NCI-H2081 treated with DMSO at 0.1 percent for 48 hours (cell line): ENCODE measurements around the gene CISD2.
"Not testable (repeated sequence)": the region's sequence is repeated elsewhere in the genome, so short reads cannot be mapped to it uniquely, and the experiment has no call there.

Experiments used
- DNase-seq: peaks from one replicate; lab custom pipeline; 2025; lab: John Stamatoyannopoulos, UW

CISD2 gene

GRCh38 chr4:102850370-102850769 is 18.4 kb upstream of the CISD2 start:
- no peak for DNase-seq

- no peak for DNase-seq
These were observed 9.8 kb upstream of the CISD2 start for GRCh38 chr4:102858828-102859464.

GRCh38 chr4:102860611-102861324 is 8.0 kb upstream of the CISD2 start:
- no peak for DNase-seq

- no peak for DNase-seq
These were observed 6.8 kb upstream of the CISD2 start for GRCh38 chr4:102862016-102862415.

- DNase-seq, result no peak
These were observed 6.0 kb upstream of the CISD2 start for GRCh38 chr4:102862747-102863146.

GRCh38 chr4:102865327-102865726 is 3.5 kb upstream of the CISD2 start:
- DNase-seq, result not testable (repeated sequence)

- DNase-seq, result no peak
These were observed 1.3 kb upstream of the CISD2 start for GRCh38 chr4:102867278-102868152.

- no peak for DNase-seq
These were observed 525 bp upstream of the CISD2 start for GRCh38 chr4:102868153-102868780.

- DNase-seq, result no peak
These were observed 891 bp downstream of the CISD2 start for GRCh38 chr4:102869569-102870197.

- DNase-seq, result no peak
These were observed 3.0 kb downstream of the CISD2 start for GRCh38 chr4:102871772-102872171.

GRCh38 chr4:102877477-102878106 is 8.8 kb downstream of the CISD2 start:
- DNase-seq, result not testable (repeated sequence)

- not testable (repeated sequence) for DNase-seq
These were observed 9.6 kb downstream of the CISD2 start for GRCh38 chr4:102878349-102878748.

- DNase-seq, result no peak
These were observed 10.1 kb downstream of the CISD2 start for GRCh38 chr4:102878901-102879300.

GRCh38 chr4:102881343-102881742 is 12.6 kb downstream of the CISD2 start:
- no peak for DNase-seq

- no peak for DNase-seq
These were observed 14.5 kb downstream of the CISD2 start for GRCh38 chr4:102883278-102883677.

GRCh38 chr4:102888570-102888969 is 19.8 kb downstream of the CISD2 start:
- DNase-seq, result not testable (repeated sequence)

- not testable (repeated sequence) for DNase-seq
These were observed 21.1 kb downstream of the CISD2 start for GRCh38 chr4:102889866-102890265.

GRCh38 chr4:102896547-102896946 is 27.8 kb downstream of the CISD2 start:
- DNase-seq, result not testable (repeated sequence)

GRCh38 chr4:102897610-102898009 is 28.8 kb downstream of the CISD2 start:
- DNase-seq, result not testable (repeated sequence)

GRCh38 chr4:102901804-102902203 is 33.0 kb downstream of the CISD2 start:
- DNase-seq, result no peak

- DNase-seq, result no peak
These were observed 50.1 kb downstream of the CISD2 start for GRCh38 chr4:102918859-102919258.
